HCT116 (cell line): Measurements from ENCODE around the gene RBFOX2. TPM values are rescaled to one million over a fixed set of nuclear protein-coding genes. Genes with fewer than 3 reads are reported as not detected.

Experiments
- ATAC-seq: fragments of 200-7000 bp; cut with Tn5 transposase; 2 replicates; pipeline ENCODE4 v1.9.1; 2020; ENCODE audit warnings: mild to moderate bottlenecking, moderate library complexity
- BruUV-seq: library from RNA; stranded (reverse); fragments of 400-500 nt; replicated peaks from 2 replicates; lab custom pipeline; 2021; lab: Mats Ljungman, UMichigan
- CTCF ChIA-PET: fragments of 300-600 bp; sonication (Branson Sonifier 250); formaldehyde crosslinking; loops from one replicate; lab custom pipeline; 2021; ENCODE audit warnings: antibody characterized with exemption; lab: Charles Lee
- POLR2A ChIA-PET: fragments of 300-600, 350-600 bp; sonication (Branson Sonifier 250); formaldehyde crosslinking; loops from one replicate; lab custom pipeline; 2021; ENCODE audit warnings: antibody characterized with exemption; lab: Charles Lee
- RAD21 ChIA-PET, 2 experiments: fragments of 300-600 bp; sonication (Branson Sonifier 250); formaldehyde crosslinking; loops; one replicate each; lab custom pipeline; 2023; ENCODE audit warnings: low total read pairs in 2 of 2; ENCODE audit not compliant: uncharacterized antibody in 2 of 2, unreplicated experiment in 2 of 2, low non-redundant PET in 1 of 2; lab: Charles Lee
- DNase-seq: peaks from one replicate; pipeline ENCODE4 v3.0.0-alpha.2; 2010; ENCODE audit warnings: low read depth, low spot score
- H2AFZ ChIP-seq: fragments of 200-600 bp; shearing (Covaris generic), sonication (generic); 2 replicates; pipeline ENCODE4 v1.6.1; 2017; ENCODE audit warnings: low read depth, mixed run types, mixed read lengths, antibody characterized with exemption, low read length; ENCODE audit not compliant: poor library complexity, severe bottlenecking
- H3K27ac ChIP-seq: 2 replicates; pipeline ENCODE4 v1.5.1; 2012; ENCODE audit warnings: low read depth, low read length
- H3K27me3 ChIP-seq: fragments of 200-600 bp; sonication (generic); 2 replicates; pipeline ENCODE4 v1.6.1; 2016; ENCODE audit warnings: mixed run types, low read length, mixed read lengths; ENCODE audit not compliant: insufficient read depth
- H3K36me3 ChIP-seq, 2 experiments: fragments of 200-500 bp in 1 of 2; fragments of 200-600 bp in 1 of 2; sonication (Bioruptor generic) in 1 of 2; sonication (generic) in 1 of 2; 2 replicates each; pipeline versions ENCODE4 v1.5.1 to v1.6.1; 2014 to 2016; ENCODE audit warnings: low read length in 2 of 2, inconsistent platforms in 1 of 2, mixed read lengths in 1 of 2, mixed run types in 1 of 2; ENCODE audit not compliant: insufficient read depth in 2 of 2, control insufficient read depth in 1 of 2
- H3K4me1 ChIP-seq, 2 experiments: fragments of 200-600 bp in 1 of 2; sonication (generic) in 1 of 2; 2 replicates each; pipeline versions ENCODE4 v1.5.1 to v1.6.1; 2012 to 2017; ENCODE audit warnings: low read length in 2 of 2, inconsistent platforms in 1 of 2, mild to moderate bottlenecking in 1 of 2, mixed read lengths in 1 of 2, mixed run types in 1 of 2, moderate library complexity in 1 of 2; ENCODE audit not compliant: insufficient read depth in 2 of 2, control insufficient read depth in 1 of 2
- H3K4me2 ChIP-seq: fragments of 200-600 bp; sonication (generic); 2 replicates; pipeline ENCODE4 v1.6.1; 2017; ENCODE audit warnings: mixed run types, low read length, mixed read lengths
- H3K4me3 ChIP-seq, 2 experiments: fragments of 200-600 bp in 1 of 2; sonication (generic) in 1 of 2; replicated peaks in 1 of 2; 2 replicates each; pipeline ENCODE4 v1.5.1; 2011 to 2016; ENCODE audit warnings: low read length in 2 of 2, control low read depth in 1 of 2, low read depth in 1 of 2, mild to moderate bottlenecking in 1 of 2, mixed read lengths in 1 of 2, mixed run types in 1 of 2
- H3K79me2 ChIP-seq: fragments of 200-600 bp; sonication (generic); 2 replicates; pipeline ENCODE4 v1.6.1; 2017; ENCODE audit warnings: mild to moderate bottlenecking, mixed run types, low read length, moderate library complexity, mixed read lengths; ENCODE audit not compliant: insufficient read depth
- H3K9ac ChIP-seq: fragments of 200-600 bp; sonication (generic); 2 replicates; pipeline ENCODE4 v1.6.1; 2016; ENCODE audit warnings: low read length, mixed read lengths
- H3K9me2 ChIP-seq: fragments of 200-600 bp; sonication (generic), shearing (Covaris generic); 2 replicates; pipeline ENCODE4 v1.6.1; 2017; ENCODE audit warnings: mixed run types, mild to moderate bottlenecking, moderate library complexity; ENCODE audit not compliant: insufficient read depth
- H3K9me3 ChIP-seq, 2 experiments: fragments of 200-500 bp in 1 of 2; fragments of 200-600 bp in 1 of 2; sonication (Bioruptor generic) in 1 of 2; sonication (generic) in 1 of 2; 2 replicates each; pipeline ENCODE4 v1.6.1; 2014 to 2017; ENCODE audit warnings: low read length in 2 of 2, mixed read lengths in 2 of 2, inconsistent platforms in 1 of 2, low read depth in 1 of 2, mild to moderate bottlenecking in 1 of 2, mixed run types in 1 of 2, moderate library complexity in 1 of 2; ENCODE audit not compliant: control insufficient read depth in 1 of 2, insufficient read depth in 1 of 2
- H4K20me1 ChIP-seq: fragments of 200-600 bp; sonication (generic), shearing (Covaris generic); 2 replicates; pipeline ENCODE4 v1.6.1; 2017; ENCODE audit warnings: mixed run types, mild to moderate bottlenecking, moderate library complexity; ENCODE audit not compliant: insufficient read depth
- CBX3 ChIP-seq: IDR thresholded peaks from 2 replicates; pipeline ENCODE4 v1.6.1; 2012; ENCODE audit warnings: low read depth
- CEBPB ChIP-seq: IDR thresholded peaks from 2 replicates; pipeline ENCODE4 v1.6.1; 2012; ENCODE audit warnings: low read depth
- ELF1 ChIP-seq: IDR thresholded peaks from 2 replicates; pipeline ENCODE4 v1.6.1; 2012; ENCODE audit warnings: low read depth, borderline replicate concordance
- EZH2 ChIP-seq: fragments of 200-600 bp; sonication (generic); IDR thresholded peaks from 2 replicates; pipeline ENCODE4 v1.6.1; 2017; ENCODE audit warnings: antibody characterized with exemption, mixed run types
- FOSL1 ChIP-seq: IDR thresholded peaks from 2 replicates; pipeline ENCODE4 v1.6.1; 2012; ENCODE audit warnings: low read depth
- JUND ChIP-seq: IDR thresholded peaks from 2 replicates; pipeline ENCODE4 v1.6.1; 2012
- REST ChIP-seq: IDR thresholded peaks from 2 replicates; pipeline ENCODE4 v1.6.1; 2012; ENCODE audit warnings: low read depth
- SIN3A ChIP-seq: IDR thresholded peaks from 2 replicates; pipeline ENCODE4 v1.6.1; 2012; ENCODE audit warnings: low read depth
- SP1 ChIP-seq: IDR thresholded peaks from 2 replicates; pipeline ENCODE4 v1.6.1; 2012; ENCODE audit warnings: low read depth
- SRF ChIP-seq: IDR thresholded peaks from 2 replicates; pipeline ENCODE4 v1.6.1; 2012; ENCODE audit warnings: low read depth
- YY1 ChIP-seq: IDR thresholded peaks from 2 replicates; pipeline ENCODE4 v1.6.1; 2011; ENCODE audit warnings: low read length, low read depth, moderate library complexity, mild to moderate bottlenecking; ENCODE audit not compliant: insufficient replicate concordance; ENCODE audit errors: extremely low read depth
- ZBTB33 ChIP-seq: IDR thresholded peaks from 2 replicates; pipeline ENCODE4 v1.6.1; 2011; ENCODE audit warnings: mild to moderate bottlenecking, low read length, moderate library complexity; ENCODE audit not compliant: insufficient replicate concordance; ENCODE audit errors: extremely low read depth
- intact Hi-C: fragments of 100-400 bp; cut with micrococcal nuclease; formaldehyde crosslinking; loops from 2 replicates; pipeline ENCODE4 v1.10.0; 2022
- total RNA-seq: library from RNA; stranded (reverse); gene quantifications from one replicate; pipeline ENCODE4 v1.2.1, GENCODE V29; 2021; ENCODE audit not compliant: unreplicated experiment
- TF ChIP-seq, protein P1 (sequence below): IDR thresholded peaks from 2 replicates; pipeline ENCODE4 v1.6.1; 2012

RBFOX2 gene
- total RNA-seq, 1 experiment from 2014 or later, result 83.9 TPM

DNA sequence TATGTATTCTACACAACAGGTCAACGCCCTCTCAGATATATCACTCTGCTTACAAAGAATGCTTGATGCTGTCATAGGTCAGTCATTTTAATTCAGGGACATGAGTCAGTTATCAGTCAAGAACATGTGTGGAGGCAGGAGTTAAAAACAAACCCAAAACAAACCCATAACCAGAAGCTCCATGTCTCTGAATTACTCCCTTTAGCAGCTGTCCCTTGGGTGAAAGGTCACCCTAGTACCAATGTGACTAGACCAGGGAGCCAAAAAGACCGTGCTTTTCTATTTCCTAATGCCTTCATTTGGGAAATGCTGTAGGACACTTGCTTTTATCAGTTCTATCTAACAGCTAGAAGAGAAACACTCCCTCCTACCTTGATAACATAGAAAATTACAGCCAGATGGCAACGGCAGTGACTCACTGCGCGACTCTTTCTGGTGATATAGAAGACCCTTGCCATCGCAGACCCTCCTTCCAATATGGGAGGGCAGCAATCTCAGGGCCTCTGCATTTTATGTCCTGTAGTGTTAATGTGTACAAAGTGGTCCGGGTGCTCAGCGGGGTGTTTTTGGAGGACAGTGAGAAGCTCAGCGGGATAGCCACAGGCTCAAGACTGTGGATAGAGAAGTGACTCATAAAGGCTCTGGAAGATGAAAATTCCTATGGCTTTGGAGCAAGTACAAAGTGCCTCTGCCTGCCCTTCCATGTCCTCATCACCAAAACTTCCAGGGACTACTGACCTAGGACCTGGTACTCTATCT lies 286.1 kb downstream of the RBFOX2 start:
- Histone ChIP-seq H3K27ac (peak overlapping the region; percentile 51), H3K4me2 (peak overlapping the region; percentile 76), H3K9me2 (no peaks in the 10 kb centered on the region), H3K36me3 (0 out of 4 replicates have a peak, but pooled peaks cover 0 to 5% of the 10 kb centered on the region in 2 experiments), H4K20me1 (no peaks in the 10 kb centered on the region; the same call in 1 of the 2 replicates), H3K4me1 (peaks cover 29 to 40% of the 10 kb centered on the region in 2 experiments), H3K27me3 (no peaks in the 10 kb centered on the region), H2AFZ (no peak overlapping the region), H3K9me3 (no peaks in the 10 kb centered on the region), H3K9ac (peak overlapping the region; percentile 37), H3K79me2 (no peaks in the 10 kb centered on the region), H3K4me3 (peak overlapping the region in 1 of 2 experiments; percentile 32; a peak in 2 of 4 replicates)
- ChIA-PET CTCF (no interaction called here), RAD21 (interaction anchor here in 1 of 2 experiments (1.5 kb wide), 1 partner anchor 93 kb away, joined by 4 read pairs; no protein-coding TSS in a partner anchor), POLR2A (no interaction called here)
- intact Hi-C loops, result no loop called here
- DNase-seq (peak; percentile 73), ATAC-seq (peak; percentile 90)
- no TSS peak for BruUV-seq
- TF ChIP-seq SIN3A (peak; percentile 26; the same call in 1 of the 2 replicates), CBX3 (no peak), CEBPB (0 out of 2 replicates have a peak, but pooled peaks have one; percentile 22), EZH2 (no peak), JUND (peak; percentile 54), ELF1 (no peak), YY1 (no peak), FOSL1 (peak; percentile 72), SP1 (peak; percentile 45; the same call in 1 of the 2 replicates)
- TF ChIP-seq, protein P1, sequence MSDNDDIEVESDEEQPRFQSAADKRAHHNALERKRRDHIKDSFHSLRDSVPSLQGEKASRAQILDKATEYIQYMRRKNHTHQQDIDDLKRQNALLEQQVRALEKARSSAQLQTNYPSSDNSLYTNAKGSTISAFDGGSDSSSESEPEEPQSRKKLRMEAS, result 0 out of 2 replicates have a peak, but pooled peaks have one; percentile 9

DNA sequence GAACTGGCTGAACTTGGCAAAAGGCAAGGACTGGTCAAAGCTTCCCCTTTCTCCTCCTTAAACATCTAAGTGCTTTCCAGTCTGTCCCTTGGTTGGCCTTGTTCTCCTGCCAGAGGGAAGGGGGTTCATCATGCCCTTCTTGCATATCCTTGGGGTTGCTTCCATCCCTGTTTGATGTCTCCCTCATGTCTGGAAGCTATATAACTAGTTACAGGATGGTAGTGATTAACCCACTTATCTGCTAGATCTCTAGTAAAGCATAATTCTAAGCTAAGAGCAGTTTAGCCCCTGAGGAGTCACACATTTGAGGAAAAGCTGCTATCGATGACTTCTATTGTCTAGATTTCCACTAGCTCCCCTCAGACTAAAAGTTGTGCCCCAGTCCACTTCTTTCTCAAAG lies 288.0 kb downstream of the RBFOX2 start:
- H3K79me2 ChIP-seq, result no peaks in the 10 kb centered on the region
- ChIA-PET RAD21 (no interaction called here), POLR2A (no interaction called here), CTCF (no interaction called here)
- H3K9me2 ChIP-seq, result no peaks in the 10 kb centered on the region
- no peak overlapping the region for H3K27ac ChIP-seq
- H3K4me2 ChIP-seq, result no peak overlapping the region
- H3K4me1 ChIP-seq, result peaks cover 29 to 40% of the 10 kb centered on the region in 2 experiments
- H3K27me3 ChIP-seq, result no peaks in the 10 kb centered on the region
- no peaks in the 10 kb centered on the region; the same call in 1 of the 2 replicates for H4K20me1 ChIP-seq
- 0 out of 4 replicates have a peak, but pooled peaks cover 0 to under 1% of the 10 kb centered on the region in 2 experiments for H3K36me3 ChIP-seq
- intact Hi-C loops, result no loop called here
- H2AFZ ChIP-seq, result no peak overlapping the region
- H3K4me3 ChIP-seq, result no peak overlapping the region
- no TSS peak for BruUV-seq
- ATAC-seq (no peak), DNase-seq (no peak)
- no peak overlapping the region for H3K9ac ChIP-seq
- no peaks in the 10 kb centered on the region for H3K9me3 ChIP-seq
- TF ChIP-seq SRF (no peak), ZBTB33 (no peak), CEBPB (no peak), EZH2 (no peak), FOSL1 (no peak), REST (no peak)
- TF ChIP-seq, protein P1, result no peak
